RWPE1 (cell line): ENCODE data around the gene GADD45G.
A peak's percentile ranks its signal among the peaks of the same experiment; 100 is the strongest.

Source experiments
- CTCF ChIA-PET: fragments of 350-600 bp; sonication (Branson Sonifier 250); formaldehyde crosslinking; extraction: SDS; loops from one replicate; lab custom pipeline; 2021; lab: Yijun Ruan, JAX
- POLR2A ChIA-PET: fragments of 400-600 bp; formaldehyde crosslinking; extraction: SDS; loops from one replicate; lab custom pipeline; 2020; ENCODE audit warnings: antibody characterized with exemption; ENCODE audit not compliant: low non-redundant PET; lab: Yijun Ruan, JAX
- DNase-seq: peaks from one replicate; pipeline ENCODE4 v3.0.0; 2012; ENCODE audit warnings: low spot score
- H3K27ac ChIP-seq: fragments of 450-650 bp; 2 replicates; pipeline ENCODE4 v1.5.1; 2017
- TF ChIP-seq, protein P1 (sequence below): fragments of 450-650 bp; conservative IDR thresholded peaks from 2 replicates; pipeline ENCODE4 v1.5.1; 2017; ENCODE audit warnings: low read depth, mild to moderate bottlenecking

The GADD45G gene

DNA sequence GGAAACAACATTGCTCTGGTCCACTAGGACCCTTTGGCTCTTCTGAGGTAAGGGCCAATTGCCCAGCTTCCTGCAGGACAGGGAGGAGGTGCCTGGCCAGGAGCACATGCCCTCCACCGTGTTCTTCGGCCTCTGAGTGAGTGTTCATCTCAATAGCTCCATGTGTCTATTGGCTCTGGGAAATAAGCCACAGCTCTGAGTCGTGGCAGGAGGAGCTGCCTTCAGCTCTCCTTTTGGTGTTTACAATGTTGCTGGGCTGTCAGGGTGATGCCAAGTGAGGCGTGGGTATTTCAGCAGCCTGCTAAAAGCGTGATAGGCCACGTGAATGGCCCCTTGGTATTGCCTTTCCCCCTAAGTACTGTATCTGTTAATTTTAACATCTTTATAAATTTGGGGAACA lies 26.6 kb downstream of the GADD45G start:
- H3K27ac ChIP-seq, result no peak overlapping the region
- TF ChIP-seq, protein P1, sequence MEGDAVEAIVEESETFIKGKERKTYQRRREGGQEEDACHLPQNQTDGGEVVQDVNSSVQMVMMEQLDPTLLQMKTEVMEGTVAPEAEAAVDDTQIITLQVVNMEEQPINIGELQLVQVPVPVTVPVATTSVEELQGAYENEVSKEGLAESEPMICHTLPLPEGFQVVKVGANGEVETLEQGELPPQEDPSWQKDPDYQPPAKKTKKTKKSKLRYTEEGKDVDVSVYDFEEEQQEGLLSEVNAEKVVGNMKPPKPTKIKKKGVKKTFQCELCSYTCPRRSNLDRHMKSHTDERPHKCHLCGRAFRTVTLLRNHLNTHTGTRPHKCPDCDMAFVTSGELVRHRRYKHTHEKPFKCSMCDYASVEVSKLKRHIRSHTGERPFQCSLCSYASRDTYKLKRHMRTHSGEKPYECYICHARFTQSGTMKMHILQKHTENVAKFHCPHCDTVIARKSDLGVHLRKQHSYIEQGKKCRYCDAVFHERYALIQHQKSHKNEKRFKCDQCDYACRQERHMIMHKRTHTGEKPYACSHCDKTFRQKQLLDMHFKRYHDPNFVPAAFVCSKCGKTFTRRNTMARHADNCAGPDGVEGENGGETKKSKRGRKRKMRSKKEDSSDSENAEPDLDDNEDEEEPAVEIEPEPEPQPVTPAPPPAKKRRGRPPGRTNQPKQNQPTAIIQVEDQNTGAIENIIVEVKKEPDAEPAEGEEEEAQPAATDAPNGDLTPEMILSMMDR, result no peak
- ChIA-PET CTCF (no interaction called here), POLR2A (interaction anchor here (0.6 kb wide), 1 partner anchor 26 kb away, joined by 3 read pairs; the partner anchor contains the start of gene GADD45G)
- no peak for DNase-seq

DNA sequence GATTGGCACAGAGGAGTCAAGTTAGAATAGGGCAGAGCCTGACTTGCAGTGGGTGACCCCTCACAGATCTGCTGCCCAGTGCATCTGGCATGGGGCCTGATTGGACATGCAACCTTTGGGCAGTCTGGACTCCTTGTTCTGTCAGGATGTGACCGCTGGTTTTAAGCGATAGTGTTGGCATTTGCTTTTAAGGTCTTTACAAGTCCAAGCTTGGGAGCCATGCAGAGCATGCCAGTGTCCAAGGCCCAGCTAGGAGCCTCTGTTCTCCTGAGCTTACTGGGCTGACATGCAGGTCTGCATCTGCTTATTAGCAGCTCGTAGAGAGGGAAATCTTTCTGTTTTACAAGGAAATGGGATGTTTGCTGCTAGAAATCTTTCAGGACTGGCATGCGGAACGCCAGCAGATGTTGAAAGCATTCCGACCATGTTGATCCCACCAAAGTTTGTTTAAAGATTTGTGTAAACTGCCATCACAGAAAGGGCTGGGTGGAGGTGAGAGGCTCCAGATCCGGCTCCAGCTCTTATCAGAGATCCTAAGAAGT lies 27.5 kb downstream of the GADD45G start:
- POLR2A ChIA-PET, result no interaction called here
- TF ChIP-seq, protein P1, result no peak

DNA sequence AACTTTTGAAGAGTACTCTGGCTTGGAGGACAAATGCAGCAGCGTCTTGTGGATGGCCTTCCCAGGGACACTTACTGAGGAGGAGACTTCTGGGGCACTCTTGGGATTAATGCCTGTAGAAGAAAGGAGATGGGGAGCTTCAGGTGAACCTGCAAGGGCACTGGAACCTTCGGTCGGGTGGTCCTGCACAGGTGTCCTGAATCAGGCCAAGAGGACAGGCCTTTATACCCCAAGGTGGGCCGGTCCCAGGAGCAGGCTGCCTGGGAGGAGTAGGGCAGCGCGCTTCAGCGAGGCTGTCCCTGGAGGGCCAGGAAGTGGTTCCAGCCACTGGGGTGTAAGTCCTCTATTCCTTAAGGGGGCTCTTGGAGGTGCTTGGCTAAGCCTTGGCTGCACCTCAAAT lies 27.9 kb downstream of the GADD45G start:
- CTCF ChIA-PET, result no interaction called here
- no peak for DNase-seq
- TF ChIP-seq, protein P1, result no peak
- POLR2A ChIA-PET, result no interaction called here
- H3K27ac ChIP-seq, result no peak overlapping the region

More for the DNA sequence above, 27.5 kb downstream of the GADD45G start:
- no peak overlapping the region for H3K27ac ChIP-seq
- CTCF ChIA-PET, result no interaction called here
- DNase-seq, result no peak

DNA sequence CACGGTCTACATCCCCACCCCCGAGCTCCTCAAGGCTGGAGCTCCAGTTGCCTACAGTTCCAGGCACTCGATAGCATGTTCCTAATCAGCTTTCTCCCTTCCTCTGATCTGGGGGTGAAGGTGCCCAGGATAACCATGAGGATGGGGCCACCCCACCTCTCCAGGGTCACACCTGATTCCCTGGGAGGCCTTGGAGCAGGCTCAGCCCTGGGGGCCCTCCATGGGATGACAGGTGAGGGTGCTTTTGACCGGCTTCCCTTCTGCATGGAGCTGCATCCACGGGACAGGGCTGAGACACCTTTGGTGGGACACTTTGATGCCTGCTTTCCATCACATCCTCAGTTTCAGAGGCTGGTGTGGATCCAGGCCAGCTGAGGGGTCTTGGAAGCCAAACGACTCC lies 28.6 kb downstream of the GADD45G start:
- CTCF ChIA-PET, result interaction anchor here (0.5 kb wide), 1 partner anchor 1058 kb away, joined by 3 read pairs; no protein-coding TSS in a partner anchor
- POLR2A ChIA-PET, result no interaction called here
- no peak for DNase-seq
- no peak overlapping the region for H3K27ac ChIP-seq
- TF ChIP-seq, protein P1, result no peak

DNA sequence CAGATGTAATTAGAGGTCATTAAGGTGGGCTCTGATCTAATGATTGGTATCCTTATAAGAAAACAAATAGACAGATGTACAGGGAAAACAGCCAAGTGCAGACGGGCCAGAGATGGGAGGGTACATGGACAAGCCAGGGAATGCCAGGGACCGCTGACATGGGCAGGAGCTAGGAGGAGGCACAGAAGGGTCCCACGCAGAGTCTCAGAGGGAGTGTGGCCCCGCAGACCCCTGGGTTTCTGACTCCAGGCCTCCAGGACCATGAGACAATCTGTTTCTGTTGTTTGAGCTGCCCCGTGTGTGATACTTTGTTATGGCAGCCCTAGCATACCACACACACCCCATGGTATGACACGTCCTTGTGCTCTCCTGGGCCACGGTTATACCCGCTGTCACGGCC lies 29.1 kb downstream of the GADD45G start:
- ChIA-PET CTCF (interaction anchor here (0.5 kb wide), 1 partner anchor 1057 kb away, joined by 3 read pairs; no protein-coding TSS in a partner anchor), POLR2A (no interaction called here)
- TF ChIP-seq, protein P1, result no peak
- H3K27ac ChIP-seq, result no peak overlapping the region
- DNase-seq, result no peak

DNA sequence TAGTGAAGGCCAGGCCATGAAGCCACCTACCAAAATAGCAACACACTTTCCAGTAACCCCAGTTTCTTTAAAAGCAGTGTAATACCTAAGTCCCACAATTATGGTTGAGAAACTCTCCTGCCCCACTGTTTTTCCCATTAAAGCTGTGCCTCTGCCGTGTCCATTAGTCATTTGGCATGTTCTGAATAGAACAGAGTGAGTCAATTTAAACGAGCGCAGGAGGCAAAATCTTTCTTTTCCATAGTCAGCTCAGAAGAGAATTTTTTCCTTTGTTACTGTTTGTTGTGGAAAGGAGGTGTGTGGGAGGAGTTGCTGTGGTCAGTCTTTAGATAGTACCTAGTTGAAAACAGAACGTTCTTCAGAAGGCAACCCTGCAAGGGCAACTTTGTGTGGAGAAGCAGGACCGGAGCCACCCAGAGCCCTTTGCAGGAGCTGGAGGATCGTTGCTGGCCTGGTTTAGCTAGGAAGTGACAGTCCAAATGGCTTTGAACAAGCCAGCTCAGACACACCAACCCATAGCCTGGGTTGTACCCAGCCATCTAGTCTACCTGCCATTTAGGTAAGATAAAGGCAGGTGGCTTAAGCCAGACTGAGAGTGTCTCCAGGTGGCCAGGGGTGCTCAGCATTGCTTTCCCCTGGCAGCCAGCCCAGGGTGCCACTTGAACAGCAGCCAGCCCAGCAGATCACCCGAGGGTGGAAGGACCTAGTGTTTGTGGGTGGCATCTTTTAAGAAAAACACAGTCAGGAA lies 30.4 kb downstream of the GADD45G start:
- TF ChIP-seq, protein P1, result no peak
- POLR2A ChIA-PET, result no interaction called here
- H3K27ac ChIP-seq, result peak overlapping the region; percentile 30; the same call in 1 of the 2 replicates
- DNase-seq, result peak; percentile 89
- CTCF ChIA-PET, result no interaction called here
